Measurements from ENCODE around the gene PNMA8A. TPM values are rescaled to one million over a fixed set of nuclear protein-coding genes. Genes with fewer than 3 reads are reported as not detected.

PNMA8A gene
- total RNA-seq, 1 experiment from 2014 or later: 40.5 TPM

DNA sequence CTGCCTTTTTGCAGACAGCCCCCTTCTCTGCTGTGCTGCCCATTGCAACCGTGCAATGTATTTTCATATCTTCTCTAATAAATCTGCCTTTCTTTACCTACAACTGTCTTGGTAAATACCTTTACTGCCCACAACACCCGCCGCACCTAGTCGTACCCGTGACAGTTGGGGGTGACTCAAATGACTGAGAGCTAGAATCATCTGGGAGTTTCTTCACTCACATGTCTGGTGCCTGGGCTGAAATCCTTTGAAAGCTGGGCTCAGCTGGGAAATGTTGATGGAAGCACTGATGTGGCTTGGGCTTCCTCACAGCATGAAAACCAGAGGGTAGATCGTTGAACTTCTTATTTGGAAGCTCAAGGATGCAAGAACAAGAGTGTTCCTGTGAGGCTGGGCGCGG lies 2.8 kb upstream of the PNMA8A start:
- in situ Hi-C loops (cut with HindIII; ENCODE audit: low sequenced_read_pairs): no loop called here
- DNase-seq (ENCODE audit: low spot score): no peak

DNA sequence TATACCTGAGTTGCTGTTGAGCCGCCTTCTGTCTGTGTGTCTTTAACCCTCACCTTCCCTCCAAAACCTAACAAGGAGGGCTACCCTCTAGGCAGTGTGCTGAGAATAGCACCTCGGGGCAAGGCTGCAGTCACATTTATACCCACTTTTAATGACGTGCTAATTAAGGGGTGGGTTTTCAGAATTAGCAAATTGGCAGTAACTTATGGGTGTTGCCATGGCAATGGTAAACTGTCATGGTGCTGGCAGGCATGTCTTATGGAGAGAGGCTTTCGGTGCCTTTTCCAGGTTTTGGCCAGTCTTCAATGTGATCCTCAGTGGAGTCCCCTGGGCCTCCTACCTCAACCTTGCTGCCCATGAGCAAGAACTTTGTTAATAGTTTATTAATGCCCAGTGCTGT lies 1.2 kb upstream of the PNMA8A start:
- in situ Hi-C loops (cut with HindIII; ENCODE audit: low sequenced_read_pairs): no loop called here
- no peak for DNase-seq (ENCODE audit: low spot score)

DNA sequence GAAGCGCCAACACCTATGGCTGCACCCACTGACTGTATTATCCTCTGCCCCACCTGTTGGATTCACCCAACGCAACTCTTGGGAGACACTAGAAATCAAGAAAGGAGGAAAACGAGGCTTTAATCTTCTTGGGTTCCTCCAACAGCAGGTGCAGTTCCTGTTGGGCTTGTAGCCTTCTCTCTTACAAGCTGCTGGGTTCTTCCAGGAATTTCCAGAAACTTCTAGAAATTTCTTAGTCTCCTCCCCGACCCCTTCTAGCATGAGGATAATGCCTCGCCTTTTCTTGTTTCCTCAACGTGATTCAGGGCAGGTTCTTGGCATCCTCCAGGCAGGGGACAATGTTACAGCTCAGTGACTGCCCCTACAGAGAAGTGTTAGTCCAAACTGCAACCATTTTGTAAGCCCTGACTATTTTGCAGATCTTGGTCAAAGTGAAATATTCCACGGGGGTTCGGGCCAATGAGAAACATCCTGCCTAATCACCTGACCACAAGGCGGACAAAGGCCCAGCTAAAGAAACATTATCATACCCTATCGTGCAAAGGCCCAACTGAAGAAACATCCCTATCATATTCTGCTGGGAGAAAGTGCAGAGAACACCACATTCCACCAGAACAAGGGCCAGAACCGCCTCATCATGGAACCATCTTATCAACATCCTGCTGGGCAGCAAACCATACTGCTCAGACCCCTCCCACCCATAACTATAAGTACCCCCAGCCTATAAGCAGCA lies 614 bp upstream of the PNMA8A start:
- no peak for DNase-seq (ENCODE audit: low spot score)
- in situ Hi-C loops (cut with HindIII; ENCODE audit: low sequenced_read_pairs): no loop called here

DNA sequence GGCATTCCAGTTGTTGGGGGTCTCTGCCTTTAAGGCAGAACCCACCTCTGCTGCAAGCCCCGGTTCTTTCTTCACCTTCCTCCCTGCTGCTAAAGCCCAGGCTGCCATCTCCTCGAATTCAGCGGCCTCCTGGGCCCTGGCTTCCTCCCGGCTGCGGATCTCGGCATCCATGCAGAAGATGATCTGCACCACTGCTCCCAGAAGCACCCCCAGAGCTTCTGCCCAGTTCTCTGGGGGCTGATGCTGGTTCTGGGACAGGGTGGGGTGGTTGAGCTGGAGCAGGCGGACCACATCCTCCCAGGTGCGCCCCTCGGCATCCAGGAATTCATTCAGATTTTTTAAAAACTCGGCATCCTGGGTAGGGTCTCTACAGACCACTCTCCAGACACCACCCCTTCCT lies 987 bp downstream of the PNMA8A start:
- in situ Hi-C loops (cut with HindIII; ENCODE audit: low sequenced_read_pairs): no loop called here
- no peak for DNase-seq (ENCODE audit: low spot score)

DNA sequence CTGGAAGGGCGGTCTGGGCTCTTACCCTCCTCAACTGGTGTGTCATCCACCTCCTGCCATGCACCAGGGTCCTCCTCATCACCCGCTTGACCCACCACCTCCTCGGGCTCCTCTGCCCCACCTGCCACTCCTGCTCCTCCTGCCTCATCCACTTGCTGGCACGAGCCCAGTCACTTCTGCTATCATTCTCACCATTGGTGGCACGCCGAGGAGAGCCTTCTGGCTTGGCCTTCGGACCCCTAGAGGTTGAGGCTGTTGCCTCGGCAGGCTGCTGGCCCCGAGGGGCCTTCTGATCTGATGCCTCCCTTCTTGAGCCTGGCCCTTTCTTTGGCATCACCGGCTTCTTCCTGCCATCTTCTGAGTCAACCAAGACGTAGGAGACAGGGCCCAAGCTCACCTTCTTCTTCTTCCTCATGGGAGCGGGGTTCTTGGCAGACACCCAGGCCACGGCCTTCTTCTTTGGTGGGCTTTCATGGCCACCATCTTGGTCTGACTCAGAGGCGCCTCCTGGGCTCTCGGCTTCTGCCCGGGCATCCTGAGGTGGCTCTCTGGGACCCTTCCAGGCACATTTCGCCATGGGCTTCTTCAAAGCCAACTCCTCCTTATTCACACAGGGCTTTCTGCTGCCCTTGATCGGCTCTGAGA lies 1.7 kb downstream of the PNMA8A start:
- DNase-seq (ENCODE audit: low spot score): no peak
- in situ Hi-C loops (cut with HindIII; ENCODE audit: low sequenced_read_pairs): no loop called here

DNA sequence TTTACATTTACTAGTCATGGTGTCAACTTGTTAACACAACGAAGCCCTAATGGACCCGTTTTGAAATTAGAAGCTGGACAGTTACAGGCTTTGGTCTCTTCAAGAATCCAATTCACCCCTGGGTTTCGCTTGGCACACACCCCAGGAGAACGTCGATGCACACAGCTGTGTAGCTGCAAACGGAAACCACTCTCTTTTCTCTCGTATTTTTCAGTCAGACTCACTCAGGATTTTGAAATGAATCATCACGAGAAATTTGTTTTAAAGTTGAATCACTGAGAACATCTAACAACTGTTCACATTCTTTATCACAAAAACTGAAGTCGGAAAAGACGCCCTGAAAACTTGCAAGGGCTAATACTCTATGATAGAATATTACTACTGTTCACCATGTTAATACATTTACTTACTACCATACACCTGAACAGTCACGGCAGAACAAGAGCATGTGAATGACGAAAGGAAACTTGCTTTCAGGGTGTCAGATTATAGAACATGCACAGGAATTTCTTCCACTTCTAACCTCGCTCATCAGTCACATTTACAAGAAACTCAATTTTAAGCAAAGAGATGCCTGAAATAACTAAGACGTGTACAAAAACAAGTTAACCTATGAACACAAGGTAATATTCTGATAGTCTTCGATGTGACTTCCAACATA lies 4.7 kb downstream of the PNMA8A start:
- DNase-seq (ENCODE audit: low spot score): no peak
- in situ Hi-C loops (cut with HindIII; ENCODE audit: low sequenced_read_pairs): no loop called here

DNA sequence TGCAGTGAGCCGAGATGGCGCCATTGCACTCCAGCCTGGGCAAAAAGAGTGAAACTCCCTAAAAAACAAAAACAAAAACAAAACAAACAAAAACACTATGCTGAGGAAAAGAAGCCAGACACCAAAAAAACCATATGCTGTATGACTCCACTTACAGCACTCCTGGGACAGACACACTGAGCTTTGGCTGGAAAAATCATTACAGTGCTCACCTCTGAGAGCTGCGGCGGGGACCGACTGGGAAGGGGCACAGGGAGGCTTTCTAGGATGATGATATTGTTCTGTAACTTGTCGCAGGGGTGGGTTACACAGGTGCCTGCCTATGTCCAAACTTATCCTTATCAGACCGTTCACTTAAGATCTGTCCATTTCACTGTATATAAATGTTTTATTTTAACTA lies 7.8 kb downstream of the PNMA8A start:
- in situ Hi-C loops (cut with HindIII; ENCODE audit: low sequenced_read_pairs): no loop called here
- DNase-seq (ENCODE audit: low spot score): no peak

DNA sequence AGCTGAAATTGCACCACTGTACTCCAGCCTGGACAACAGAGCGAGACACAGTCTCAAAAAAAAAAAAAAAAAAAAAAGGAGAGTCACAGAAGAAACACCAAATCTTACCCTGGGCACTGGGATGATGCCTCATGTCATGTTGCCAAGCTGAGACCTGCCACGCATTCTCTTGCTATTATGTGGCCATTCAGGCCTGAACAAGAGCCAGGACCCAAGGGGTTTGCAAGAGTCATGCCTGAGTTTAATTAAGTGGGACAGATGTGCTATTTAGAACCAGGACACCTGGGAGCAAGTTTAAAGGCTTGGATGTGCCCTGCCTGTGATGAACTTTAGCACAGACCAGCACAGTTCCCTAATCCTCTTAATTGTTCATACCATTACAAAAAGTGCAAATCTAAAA lies 9.8 kb downstream of the PNMA8A start:
- in situ Hi-C loops (cut with HindIII; ENCODE audit: low sequenced_read_pairs): no loop called here
- DNase-seq (ENCODE audit: low spot score): no peak

DNA sequence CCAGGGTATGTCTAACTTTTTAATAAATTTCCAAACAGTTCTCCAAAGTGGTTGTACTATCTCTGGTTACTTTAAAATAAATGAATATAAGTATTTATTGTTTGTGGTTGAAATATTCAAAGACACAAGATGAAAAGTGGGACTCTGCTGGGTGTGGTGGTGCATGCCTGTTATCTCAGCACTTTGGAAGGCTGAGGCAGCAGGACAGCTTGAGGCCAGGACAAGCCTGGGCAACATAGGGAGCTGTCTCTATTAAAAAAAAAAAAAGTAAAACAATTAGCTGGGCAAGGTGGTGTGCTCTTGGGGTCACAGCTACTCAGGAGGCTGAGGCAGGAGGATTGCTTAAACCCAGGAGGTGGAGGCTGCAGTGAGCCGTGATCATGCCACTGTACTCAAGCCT lies 10.4 kb downstream of the PNMA8A start:
- DNase-seq (ENCODE audit: low spot score): no peak
- in situ Hi-C loops (cut with HindIII; ENCODE audit: low sequenced_read_pairs): no loop called here

DNA sequence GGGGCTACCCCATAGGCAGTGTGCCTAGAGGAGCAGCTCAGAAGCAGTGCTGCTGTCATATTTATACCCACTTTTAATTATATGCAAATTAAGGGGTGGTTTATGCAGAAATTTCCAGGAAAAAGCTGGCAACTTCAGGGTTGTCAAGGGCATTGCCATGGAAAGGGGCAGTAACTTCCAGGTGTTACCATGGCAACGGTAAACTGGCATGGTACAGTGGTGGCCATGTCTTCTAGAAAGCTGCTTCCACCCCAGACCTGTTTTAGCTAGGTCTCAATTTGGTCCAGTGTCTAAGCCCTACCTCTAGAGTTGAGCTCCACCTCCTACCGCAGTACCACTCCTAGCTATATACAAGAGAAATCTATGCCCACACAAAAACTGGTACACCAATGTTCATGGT lies 11.3 kb downstream of the PNMA8A start:
- in situ Hi-C loops (cut with HindIII; ENCODE audit: low sequenced_read_pairs): no loop called here
- no peak for DNase-seq (ENCODE audit: low spot score)

DNA sequence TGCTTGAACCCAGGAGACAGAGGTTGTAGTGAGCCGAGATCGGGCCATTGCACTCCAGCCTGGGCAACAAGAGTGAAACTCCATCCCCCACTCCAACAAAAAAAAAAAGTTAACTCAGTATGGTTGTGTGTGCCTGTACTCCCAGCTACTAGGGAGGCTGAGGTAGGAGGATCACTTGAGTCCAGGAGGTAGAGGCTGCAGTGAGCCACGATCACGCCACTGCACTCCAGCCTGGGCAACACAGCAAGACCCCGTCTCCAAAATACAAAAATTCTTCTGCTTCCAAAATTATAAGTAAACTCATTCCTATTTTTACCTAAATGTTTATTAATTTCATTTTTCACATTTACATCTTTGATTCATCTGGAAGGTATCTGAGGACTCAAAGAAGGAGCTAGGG lies 14.4 kb downstream of the PNMA8A start:
- in situ Hi-C loops (cut with HindIII; ENCODE audit: low sequenced_read_pairs): no loop called here
- DNase-seq (ENCODE audit: low spot score): no peak

DNA sequence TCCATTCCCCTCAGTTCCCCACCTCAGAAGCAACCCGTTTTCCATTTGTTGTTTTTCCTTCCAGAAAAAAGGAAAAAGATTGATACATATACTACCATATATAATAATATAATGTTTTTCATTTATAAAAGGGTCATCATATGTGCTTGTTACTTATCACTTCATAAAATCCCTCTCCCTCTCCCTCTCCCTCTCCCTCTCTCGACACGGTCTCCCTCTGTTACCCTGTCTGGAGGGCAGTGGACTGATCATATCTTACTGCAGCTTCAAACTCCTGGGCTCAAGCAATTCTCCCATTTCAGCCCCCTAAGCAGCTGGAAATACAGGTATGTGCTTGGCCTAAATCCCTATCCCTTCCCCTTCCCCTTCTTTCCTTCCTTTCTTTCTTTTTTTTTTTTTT lies 17.1 kb downstream of the PNMA8A start:
- DNase-seq (ENCODE audit: low spot score): no peak
- in situ Hi-C loops (cut with HindIII; ENCODE audit: low sequenced_read_pairs): no loop called here

DNA sequence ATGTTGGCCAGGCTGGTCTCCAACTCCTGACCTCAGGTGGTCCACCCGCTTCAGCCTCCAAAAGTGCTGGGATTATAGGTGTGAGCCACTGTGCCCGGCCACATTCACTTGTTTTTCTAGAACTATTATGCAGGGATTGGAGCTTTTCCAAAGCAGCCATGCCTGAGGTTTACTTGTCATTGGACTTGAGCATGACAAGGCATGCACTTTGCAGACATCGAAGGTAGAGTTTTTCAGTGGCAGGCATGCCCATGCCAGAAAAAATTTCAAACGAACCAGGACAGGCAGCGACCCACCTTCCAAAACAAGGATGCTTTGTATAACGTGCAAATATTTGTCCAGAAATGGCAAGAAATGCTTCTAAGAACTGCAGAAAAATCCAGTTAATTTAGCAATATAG lies 17.7 kb downstream of the PNMA8A start:
- no peak for DNase-seq (ENCODE audit: low spot score)
- in situ Hi-C loops (cut with HindIII; ENCODE audit: low sequenced_read_pairs): no loop called here

DNA sequence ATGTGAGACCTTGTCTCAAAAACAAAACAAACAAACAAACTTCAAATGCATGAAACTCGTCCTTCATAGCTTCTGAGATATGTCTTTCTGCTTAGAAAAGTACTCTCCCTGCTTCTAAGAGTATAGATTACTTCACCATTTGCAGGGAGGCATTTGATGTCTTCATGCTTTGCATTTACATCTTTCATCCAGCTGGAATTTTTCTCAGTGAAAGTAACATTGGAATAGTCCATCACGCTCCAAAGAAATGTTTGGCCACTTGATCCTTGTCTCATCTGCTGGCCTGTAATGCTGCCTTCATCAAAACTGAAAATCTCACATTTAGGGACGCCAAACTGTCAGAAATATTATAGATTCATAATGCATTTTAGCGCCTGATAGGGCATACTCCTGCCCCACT lies 19.2 kb downstream of the PNMA8A start:
- no peak for DNase-seq (ENCODE audit: low spot score)
- in situ Hi-C loops (cut with HindIII; ENCODE audit: low sequenced_read_pairs): no loop called here

DNA sequence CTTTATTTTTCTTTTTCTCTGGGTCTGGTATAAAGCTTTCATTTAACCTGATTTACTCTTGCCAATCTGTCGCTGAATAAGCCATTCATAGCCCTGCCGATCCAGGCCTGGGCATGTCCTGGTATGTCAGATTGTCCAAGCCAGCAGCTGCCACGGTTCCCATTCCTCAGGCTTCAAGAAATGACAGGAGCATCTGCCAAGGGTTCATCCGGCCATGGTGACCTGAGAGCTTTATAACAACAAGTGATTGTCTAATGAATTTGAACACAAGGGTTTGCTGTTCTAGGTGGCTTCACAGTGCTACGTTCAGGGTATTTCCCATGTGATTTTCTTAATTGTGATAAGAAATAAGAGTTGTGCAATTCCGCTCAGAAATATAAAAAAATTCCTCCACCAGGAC lies 20.0 kb downstream of the PNMA8A start:
- in situ Hi-C loops (cut with HindIII; ENCODE audit: low sequenced_read_pairs): no loop called here
- no peak for DNase-seq (ENCODE audit: low spot score)

DNA sequence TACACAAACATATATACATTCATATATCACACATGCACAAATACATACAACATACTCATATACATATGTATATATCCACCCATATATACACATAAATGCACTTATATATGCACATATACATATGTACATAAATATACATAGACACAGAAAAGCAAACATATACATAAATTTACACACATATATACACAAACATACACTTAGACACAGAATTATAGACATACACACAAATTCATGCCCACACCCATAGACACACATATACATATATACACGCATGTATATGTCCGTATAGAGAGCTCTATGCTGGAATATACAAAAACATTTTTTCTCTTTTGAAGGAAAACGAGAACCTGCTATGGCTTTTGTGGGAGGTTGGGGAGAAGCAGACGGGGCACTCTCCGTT lies 20.6 kb downstream of the PNMA8A start:
- no peak for DNase-seq (ENCODE audit: low spot score)
- in situ Hi-C loops (cut with HindIII; ENCODE audit: low sequenced_read_pairs): no loop called here

DNA sequence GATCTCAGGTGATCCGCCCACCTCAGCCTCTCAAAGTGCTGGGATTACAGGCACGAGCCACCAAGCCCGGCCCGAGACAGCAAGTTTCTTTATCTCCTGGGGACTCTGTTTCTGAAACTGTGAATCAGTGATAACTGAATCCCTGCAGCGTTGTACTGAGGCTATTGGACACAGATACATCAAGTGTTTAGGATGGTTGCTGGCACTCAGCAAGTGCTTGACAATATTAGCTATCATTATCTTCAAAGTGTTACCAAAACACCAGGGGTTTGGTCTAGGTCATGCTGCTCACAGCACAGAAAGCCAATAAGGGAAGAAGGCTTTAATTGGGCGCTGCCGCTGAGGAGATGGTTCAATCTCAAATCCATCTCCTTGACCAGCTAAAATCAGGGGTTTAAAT lies 22.1 kb downstream of the PNMA8A start:
- in situ Hi-C loops (cut with HindIII; ENCODE audit: low sequenced_read_pairs): no loop called here
- no peak for DNase-seq (ENCODE audit: low spot score)

DNA sequence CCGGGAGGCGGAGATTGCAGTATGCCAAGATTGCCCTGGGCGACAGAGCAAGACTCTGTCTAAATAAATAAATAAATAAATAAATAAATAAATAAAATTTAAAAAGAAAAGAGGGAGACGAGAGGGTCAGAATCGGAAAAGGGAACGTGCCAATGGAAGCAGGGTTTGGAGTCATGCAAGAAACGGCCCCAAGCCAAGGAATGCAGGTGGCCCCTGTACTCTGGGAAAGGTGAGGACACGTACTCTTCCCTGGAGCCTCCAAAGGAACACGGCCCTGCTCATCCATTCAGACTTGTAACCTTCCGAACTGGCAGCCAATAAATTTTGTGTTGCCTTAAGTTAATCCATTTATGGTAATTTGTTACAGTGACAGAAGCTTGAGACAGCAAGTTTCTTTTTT lies 22.8 kb downstream of the PNMA8A start:
- in situ Hi-C loops (cut with HindIII; ENCODE audit: low sequenced_read_pairs): no loop called here
- DNase-seq (ENCODE audit: low spot score): no peak

DNA sequence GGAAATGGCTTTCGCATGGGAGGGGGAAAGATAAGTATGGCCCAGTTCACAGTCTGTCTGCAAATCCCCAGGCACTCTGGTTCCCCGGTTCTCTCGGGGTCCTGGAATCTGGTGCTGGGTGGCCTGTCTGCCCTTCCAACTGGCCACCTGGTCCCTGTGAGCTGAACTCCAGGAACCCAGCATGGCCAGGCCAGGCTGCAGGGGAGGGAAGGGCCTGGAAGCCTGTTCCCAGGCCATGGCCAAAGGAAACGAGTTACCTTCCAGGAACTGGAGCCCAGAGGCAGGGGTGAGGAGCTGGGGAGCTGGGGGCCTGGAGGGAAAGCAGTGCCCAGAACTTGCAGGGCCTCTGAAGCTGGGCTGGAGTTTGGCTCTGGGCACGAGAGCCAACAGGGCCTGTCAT lies 23.5 kb downstream of the PNMA8A start:
- in situ Hi-C loops (cut with HindIII; ENCODE audit: low sequenced_read_pairs): no loop called here
- DNase-seq (ENCODE audit: low spot score): no peak

DNA sequence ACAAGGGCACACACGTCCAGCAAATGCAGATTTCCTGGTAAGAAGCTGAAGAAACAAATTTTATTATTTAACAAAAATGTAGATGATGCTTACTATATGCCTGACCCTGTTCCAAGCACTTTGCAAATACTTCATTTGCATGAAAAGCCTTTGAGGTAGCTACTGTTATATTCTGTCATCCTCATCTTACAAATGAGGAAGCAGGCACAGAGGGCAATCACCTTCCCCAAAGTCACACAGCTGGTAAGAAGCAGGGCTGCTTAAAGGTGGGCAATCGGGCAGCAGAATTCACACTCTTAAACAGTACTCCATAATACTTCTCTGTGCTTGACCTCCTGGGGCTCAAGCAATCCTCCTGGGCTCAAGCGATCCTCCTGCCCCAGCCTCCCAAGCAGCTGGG lies 24.4 kb downstream of the PNMA8A start:
- no peak for DNase-seq (ENCODE audit: low spot score)
- in situ Hi-C loops (cut with HindIII; ENCODE audit: low sequenced_read_pairs): no loop called here

DNA sequence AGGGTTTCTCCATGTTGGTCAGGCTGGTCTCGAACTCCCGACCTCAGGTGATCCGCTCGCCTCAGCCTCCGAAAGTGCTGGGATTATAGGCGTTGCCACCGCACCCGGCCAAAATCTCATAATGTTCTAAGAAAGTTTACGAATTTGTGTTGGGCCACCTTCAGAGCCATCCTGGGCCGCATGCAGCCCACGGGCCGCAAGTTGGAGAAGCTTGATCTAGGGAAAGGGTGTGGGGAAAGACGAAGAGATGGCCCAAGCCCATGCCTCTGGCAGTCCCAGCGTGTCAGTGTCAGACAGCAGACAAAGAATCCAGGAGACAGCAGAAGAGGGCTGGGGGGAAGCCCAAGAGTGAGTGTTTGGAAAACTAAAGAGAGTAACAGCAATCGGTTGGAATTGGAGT lies 25.3 kb downstream of the PNMA8A start:
- in situ Hi-C loops (cut with HindIII; ENCODE audit: low sequenced_read_pairs): no loop called here

More for the DNA sequence above, 25.3 kb downstream of the PNMA8A start:
- no peak for DNase-seq (ENCODE audit: low spot score)

All from G401 (cell line).